ENCODE measurements around the gene KCNMA1.
A peak's percentile ranks its signal among the peaks of the same experiment; 100 is the strongest.
"Not testable (repeated sequence)": the region's sequence is repeated elsewhere in the genome, so short reads cannot be mapped to it uniquely, and the experiment has no call there.

Gene KCNMA1

DNA sequence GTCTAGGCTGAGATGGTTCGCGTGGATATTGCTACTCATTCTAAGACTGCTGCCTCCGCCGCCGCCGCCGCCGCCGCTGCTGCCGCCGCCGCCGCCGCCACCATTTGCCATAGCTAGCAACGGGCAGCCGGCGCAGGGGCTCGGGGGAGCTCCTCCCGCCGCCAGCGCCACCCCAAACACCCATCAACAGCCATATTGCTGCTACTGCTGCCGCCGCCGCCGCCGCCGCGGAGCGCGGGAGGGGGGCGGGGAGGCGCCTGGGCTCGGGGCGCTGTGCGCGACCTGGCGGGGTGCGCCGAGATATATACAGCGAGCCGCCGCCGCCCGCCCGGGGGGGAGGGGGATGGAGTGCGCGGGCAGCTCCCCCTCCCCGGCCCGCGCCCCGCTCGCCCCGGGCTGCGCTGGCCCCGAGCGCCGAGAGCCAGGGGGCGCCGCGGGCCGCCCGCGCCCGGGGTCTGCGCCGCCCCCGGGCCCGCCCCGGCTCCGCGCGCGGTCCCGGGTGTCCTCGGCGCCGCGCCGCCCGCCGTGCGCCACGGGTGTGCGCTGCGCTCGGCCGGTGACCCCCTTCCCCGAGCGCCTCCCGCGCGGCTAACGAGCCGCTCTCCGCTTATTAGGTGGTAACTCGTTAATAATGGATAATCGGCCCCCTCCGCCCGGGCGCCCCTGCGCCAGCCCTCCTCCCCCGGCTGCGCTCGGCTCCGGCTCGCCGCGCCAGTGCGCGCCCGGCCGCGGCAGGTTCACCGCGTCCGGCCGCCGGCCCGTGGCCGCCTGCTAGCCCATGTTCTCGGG is at the start of gene KCNMA1:
Gene KCNMA1, minus strand, starts transcription at position 277 of the 789 bp plus-strand sequence.
- DNase-seq (ENCODE audit: low read depth): no peak

DNA sequence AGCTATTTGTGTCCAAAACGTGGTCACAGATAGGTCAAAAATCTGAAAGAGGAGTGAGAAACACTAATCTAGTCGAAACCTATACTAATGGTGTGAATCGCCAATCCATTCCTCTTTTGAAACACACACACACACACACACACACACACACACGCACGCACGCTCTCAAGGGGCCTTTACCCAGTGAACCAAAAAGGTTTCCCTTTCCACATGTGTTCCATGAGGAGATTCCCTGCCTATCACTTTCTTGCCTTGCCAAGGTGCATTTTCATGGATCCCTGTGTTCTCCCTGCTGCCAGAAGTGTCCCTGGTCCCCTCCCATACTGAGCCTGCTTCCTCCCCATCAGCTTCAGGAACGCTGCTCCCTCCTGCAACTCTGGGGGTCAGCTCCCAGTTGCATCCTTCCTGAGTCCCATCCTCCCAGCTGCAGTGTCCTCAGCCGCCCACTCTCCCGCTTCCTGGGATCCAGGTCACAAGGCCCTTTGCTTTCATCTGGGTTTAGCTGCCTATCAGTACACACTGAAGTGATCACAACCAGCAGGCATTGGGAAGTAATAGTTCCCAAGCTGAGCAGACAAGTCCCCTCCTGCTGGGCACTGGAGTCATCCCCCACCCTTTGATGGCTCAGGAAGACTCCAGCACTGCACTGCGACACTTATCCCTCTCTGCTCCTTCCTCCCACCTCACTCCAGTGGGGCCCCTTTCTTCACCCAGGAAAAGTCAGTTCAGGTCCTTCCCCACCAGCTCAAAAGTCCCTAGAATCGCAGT is 49.2 kb upstream of the KCNMA1 start:
- DNase-seq (ENCODE audit: low read depth): no peak

DNA sequence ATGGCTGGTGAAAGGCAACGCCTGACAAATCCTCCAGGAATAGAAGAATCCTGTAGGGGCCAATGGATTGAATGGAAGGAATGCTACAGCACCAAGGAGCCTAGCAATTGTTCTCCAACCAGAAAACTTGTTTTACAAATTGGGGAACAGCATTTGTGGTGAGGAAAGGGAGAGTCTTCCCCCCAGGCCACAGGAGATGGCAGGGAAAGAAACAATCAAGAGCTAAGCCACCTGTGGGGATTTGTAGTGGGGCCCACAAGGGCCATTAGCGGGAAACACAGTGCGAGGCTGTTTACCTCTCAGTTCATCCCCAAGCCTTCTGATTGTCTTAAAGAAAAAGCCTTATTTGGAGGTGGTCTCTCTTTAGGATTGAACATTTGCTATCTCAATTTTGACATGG is 48.5 kb upstream of the KCNMA1 start:
- no peak for DNase-seq (ENCODE audit: low read depth)

GRCh38 chr10:77685432-77685831 is 47.8 kb upstream of the KCNMA1 start:
- DNase-seq (ENCODE audit: low read depth): no peak

DNA sequence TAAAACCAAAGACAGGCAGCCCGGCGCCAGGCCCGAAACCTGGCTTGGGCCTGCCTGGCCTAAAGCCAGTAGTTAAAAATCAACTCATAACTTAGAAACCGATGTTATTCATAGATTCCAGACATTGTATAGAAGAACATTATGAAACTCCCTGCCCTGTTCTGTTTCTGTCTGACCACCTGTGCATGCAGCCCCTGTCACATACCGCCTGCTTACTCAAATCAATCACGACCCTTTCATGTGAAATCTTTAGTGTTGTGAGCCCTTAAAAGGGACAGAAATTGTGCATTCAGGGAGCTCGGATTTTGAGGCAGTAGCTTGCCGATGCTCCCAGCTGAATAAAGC is 45.5 kb upstream of the KCNMA1 start:
- DNase-seq (ENCODE audit: low read depth): not testable (repeated sequence)

- no peak for DNase-seq (ENCODE audit: low read depth)
Measured at GRCh38 chr10:77682393-77683087, 44.9 kb upstream of the KCNMA1 start.

GRCh38 chr10:77681839-77682238 is 44.2 kb upstream of the KCNMA1 start:
- no peak for DNase-seq (ENCODE audit: low read depth)

DNA sequence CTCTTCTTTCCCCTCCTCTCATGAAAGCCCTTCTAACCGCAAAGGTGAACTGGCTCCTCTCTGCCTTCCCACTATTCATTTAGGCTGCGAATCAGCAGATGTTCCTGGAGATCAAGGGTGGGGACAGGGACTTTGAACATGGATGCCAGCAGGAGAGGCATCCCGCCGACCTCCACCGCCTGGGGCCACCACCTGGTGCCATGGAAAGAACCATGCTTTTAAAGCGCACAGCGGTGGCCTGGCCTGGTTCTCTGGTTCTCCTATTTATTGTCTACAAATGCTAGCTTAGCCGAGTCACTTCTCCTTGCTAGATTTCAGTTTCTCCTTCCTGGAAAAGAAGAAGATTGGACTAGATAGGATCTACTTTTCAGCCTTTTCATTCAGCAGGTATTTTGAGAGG is 43.2 kb upstream of the KCNMA1 start:
- no peak for DNase-seq (ENCODE audit: low read depth)

GRCh38 chr10:77680065-77680464 is 42.5 kb upstream of the KCNMA1 start:
- DNase-seq (ENCODE audit: low read depth): no peak

DNA sequence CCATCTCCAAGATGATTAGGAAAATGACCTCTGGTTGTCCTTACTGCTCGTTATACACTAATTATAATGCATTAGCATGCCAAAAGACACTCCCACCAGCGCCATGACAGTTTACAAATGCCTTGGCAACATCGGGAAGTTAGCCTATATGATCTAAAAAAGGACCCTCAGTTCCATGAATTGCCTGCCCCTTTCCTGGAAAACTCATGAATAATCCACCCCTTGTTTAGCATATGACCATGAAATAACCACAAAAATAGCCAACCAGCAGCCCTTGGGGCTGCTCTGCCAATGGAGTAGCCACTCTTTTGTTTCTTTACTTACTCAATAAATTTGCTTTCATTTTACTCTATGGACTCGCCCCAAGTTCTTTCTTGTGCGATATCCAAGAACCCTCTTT is 41.6 kb upstream of the KCNMA1 start:
- no peak for DNase-seq (ENCODE audit: low read depth)

GRCh38 chr10:77678146-77678545 is 40.5 kb upstream of the KCNMA1 start:
- no peak for DNase-seq (ENCODE audit: low read depth)

- no peak for DNase-seq (ENCODE audit: low read depth)
Measured at GRCh38 chr10:77675347-77675746, 37.7 kb upstream of the KCNMA1 start.

DNA sequence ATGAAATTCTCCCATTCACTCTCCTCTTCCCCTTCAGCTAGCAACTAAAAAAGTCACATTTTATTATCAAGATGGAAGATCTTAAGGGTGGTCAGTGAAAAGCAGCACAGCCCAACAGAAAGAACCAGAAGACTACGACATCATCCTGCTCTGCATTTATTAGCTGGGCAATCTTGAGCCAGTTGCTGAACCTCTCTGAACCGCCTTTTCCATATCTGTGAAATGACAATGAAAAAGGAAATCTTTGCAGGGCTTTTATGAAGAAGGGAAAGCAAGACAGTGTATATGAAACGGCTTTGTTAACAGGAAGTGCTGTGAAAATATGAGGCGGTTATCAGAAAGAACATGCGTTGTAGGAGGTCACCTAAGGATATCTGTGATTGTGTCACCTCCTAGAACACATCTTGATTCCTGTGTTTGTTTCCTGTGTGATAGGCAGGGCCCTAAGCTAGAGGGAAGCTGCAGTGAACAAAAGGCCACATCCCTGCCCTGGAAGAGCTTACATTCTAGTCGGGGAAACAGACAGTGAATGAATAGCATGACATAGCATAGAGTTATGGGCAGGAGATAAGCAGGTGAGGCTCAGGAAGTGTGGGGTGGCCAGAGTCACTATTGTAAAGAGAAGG is 36.0 kb upstream of the KCNMA1 start:
- no peak for DNase-seq (ENCODE audit: low read depth)

DNA sequence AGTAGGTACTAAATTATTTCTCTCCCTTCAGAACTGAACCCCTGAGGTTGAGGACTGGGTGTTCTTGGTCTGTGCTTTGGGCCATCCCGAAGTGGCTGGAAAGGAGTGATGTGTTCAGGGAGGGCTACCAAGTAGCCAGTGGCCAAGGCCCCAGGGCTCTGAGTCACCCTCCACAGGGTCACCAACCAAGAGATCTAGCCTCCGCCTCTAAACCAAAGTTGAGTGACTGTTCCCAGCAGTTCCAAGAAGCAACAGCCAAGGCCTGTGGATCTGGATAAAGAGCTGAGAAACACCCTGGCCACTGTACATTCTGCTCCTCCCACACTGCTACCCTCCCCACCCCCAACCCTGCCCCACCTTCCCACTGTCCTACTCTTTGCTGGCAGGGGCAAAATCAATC is 35.5 kb upstream of the KCNMA1 start:
- no peak for DNase-seq (ENCODE audit: low read depth)

GRCh38 chr10:77671594-77672252 is 34.1 kb upstream of the KCNMA1 start:
- DNase-seq (ENCODE audit: low read depth): no peak

GRCh38 chr10:77670817-77671443 is 33.3 kb upstream of the KCNMA1 start:
- DNase-seq (ENCODE audit: low read depth): no peak

DNA sequence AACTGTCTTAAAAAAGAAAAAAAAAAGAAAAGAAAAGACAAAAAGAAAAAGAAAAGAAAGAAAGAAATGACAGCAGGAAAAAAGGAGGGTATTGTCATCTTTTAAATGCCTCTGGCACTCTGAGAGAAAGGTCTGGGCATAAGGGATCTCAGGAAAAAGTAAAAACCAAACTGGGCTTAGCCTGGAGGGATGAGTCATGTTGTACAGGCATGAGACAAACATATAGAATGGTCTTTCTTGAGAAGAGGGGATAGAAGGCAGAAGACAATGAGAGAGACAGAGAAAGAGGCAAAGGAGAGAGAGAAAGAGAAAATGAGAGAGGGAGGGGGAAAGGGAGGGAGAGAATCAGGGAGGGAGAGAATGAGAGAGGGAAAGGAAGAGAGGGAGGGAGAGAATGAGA is 32.3 kb upstream of the KCNMA1 start:
- no peak for DNase-seq (ENCODE audit: low read depth)

- DNase-seq (ENCODE audit: low read depth): peak; percentile 5
Measured at GRCh38 chr10:77667426-77668324, 30.1 kb upstream of the KCNMA1 start.

DNA sequence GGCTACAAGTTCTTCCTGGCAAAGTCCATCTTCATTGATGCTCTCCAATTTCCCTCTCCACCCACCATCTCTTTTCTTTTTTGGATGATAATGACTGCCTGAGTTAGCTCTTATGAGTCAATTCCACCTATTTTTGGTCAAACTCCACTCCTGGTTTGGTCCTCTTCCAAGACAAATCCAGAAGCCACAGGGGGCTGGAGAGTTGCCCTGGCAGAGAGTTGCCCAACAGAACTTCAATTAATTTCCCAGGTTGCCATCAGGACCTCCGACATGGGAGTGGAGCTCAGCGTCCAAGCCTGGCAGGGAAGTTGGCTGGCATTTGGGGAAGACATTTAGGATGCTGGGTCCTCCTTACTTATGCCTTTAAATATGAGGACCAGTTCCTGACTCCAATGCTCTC is 29.2 kb upstream of the KCNMA1 start:
- DNase-seq (ENCODE audit: low read depth): no peak

DNA sequence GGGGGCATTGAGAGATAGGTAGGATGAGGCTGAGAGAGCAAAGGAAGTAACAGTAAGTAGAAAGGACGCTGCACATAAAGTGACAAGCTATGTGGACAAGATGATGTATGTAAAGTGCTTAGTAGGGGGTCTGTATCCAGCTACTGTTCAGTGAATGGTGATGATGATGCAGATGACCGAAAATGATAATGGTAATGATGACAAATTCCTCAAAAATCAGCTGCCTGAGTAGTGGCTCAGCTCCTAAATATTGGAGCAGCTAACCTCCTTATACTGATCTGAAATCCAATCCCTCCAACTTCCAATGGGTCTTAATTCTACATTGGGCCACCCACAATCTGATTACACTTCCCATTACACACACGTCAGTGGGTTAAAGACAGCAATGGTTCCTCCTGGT is 27.1 kb upstream of the KCNMA1 start:
- no peak for DNase-seq (ENCODE audit: low read depth)
